ENCODE data around the gene PNPLA2. TPM values are rescaled to one million over a fixed set of nuclear protein-coding genes. Genes with fewer than 3 reads are reported as not detected.

Gene PNPLA2
- total and polyA plus RNA-seq, 2 of the 8 experiments (the other 6 are each of a cell fraction or from before 2014, with no cell fraction given), result 30.9 to 62.1 TPM

GRCh38 chr11:777288-778255, 41.1 kb upstream of the PNPLA2 start, which contains the start of gene GATD1 (continued):
- no peak for TF ChIP-seq CHD7 (IDR thresholded peaks at IDR 0.05; ENCODE audit: insufficient replicate concordance, low read length)
- no peak for TF ChIP-seq RBBP5 (IDR thresholded peaks at IDR 0.05; ENCODE audit: borderline replicate concordance, low read depth, low read length)
- peak; percentile 87 for TF ChIP-seq YY1 (IDR thresholded peaks at IDR 0.05; ENCODE audit: low read depth, low read length)
- TF ChIP-seq USF2 (IDR thresholded peaks at IDR 0.05; ENCODE audit: low read length), result peak; percentile 92
- 0 out of 4 replicates have a peak, but pooled peaks of 1 of the 3 experiments have one; percentile 7 for TF ChIP-seq CTCF (IDR thresholded peaks at IDR 0.05; ENCODE audit: control extremely low read depth in 1 of 3, insufficient read depth in 1 of 3, low read depth in 1 of 3, low read length in 3 of 3)

All from H1 (cell line).